HG03095 (cell line): Measurements from ENCODE around the gene MOK.
"Not testable (repeated sequence)": the region's sequence is repeated elsewhere in the genome, so short reads cannot be mapped to it uniquely, and the experiment has no call there.

Experiments
- ATAC-seq: cut with Tn5 transposase; IDR thresholded peaks from one replicate; pipeline ENCODE4 v1.9.1; 2021; ENCODE audit warnings: moderate library complexity; ENCODE audit not compliant: unreplicated experiment

The MOK gene

GRCh38 chr14:102304611-102305506 lies at the start of gene MOK:
Gene MOK (minus strand): TSS chr14:102305164. CDS start chr14:102304968, 196 bp downstream.
- peak; percentile 95 for ATAC-seq

- no peak for ATAC-seq
These were observed 48.2 kb upstream of the MOK start for GRCh38 chr14:102353126-102353619.

GRCh38 chr14:102352213-102352612 lies 47.2 kb upstream of the MOK start:
- ATAC-seq = no peak

GRCh38 chr14:102351593-102351992 lies 46.6 kb upstream of the MOK start:
- ATAC-seq = not testable (repeated sequence)

- ATAC-seq = no peak
These were observed 46.1 kb upstream of the MOK start for GRCh38 chr14:102351023-102351422.

- ATAC-seq = no peak
These were observed 43.4 kb upstream of the MOK start for GRCh38 chr14:102348376-102348775.

- no peak for ATAC-seq
These were observed 41.7 kb upstream of the MOK start for GRCh38 chr14:102346645-102347044.

- ATAC-seq = no peak
These were observed 40.3 kb upstream of the MOK start for GRCh38 chr14:102345232-102345631.

GRCh38 chr14:102344485-102344884 lies 39.5 kb upstream of the MOK start:
- ATAC-seq = no peak

- ATAC-seq = no peak
These were observed 39.1 kb upstream of the MOK start for GRCh38 chr14:102344084-102344483.

- no peak for ATAC-seq
These were observed 37.3 kb upstream of the MOK start for GRCh38 chr14:102342238-102342637.

GRCh38 chr14:102341566-102341965 lies 36.6 kb upstream of the MOK start:
- no peak for ATAC-seq

- no peak for ATAC-seq
These were observed 33.8 kb upstream of the MOK start for GRCh38 chr14:102338724-102339123.

GRCh38 chr14:102335163-102335562 lies 30.2 kb upstream of the MOK start:
- no peak for ATAC-seq

- ATAC-seq = no peak
These were observed 29.1 kb upstream of the MOK start for GRCh38 chr14:102333795-102334705.

GRCh38 chr14:102333390-102333789 lies 28.4 kb upstream of the MOK start:
- no peak for ATAC-seq

GRCh38 chr14:102330806-102331205 lies 25.8 kb upstream of the MOK start:
- ATAC-seq = no peak

- ATAC-seq = not testable (repeated sequence)
These were observed 24.4 kb upstream of the MOK start for GRCh38 chr14:102329381-102329780.

GRCh38 chr14:102326583-102326982 lies 21.6 kb upstream of the MOK start:
- ATAC-seq = no peak

GRCh38 chr14:102325791-102326345 lies 20.9 kb upstream of the MOK start:
- ATAC-seq = no peak

GRCh38 chr14:102323102-102323501 lies 18.1 kb upstream of the MOK start:
- no peak for ATAC-seq
